Glutamatergic neuron (in vitro differentiated cells): ENCODE data around the gene ITPK1. TPM values are rescaled to one million over a fixed set of nuclear protein-coding genes. Genes with fewer than 3 reads are reported as not detected.

Source experiments
- DNase-seq: peaks from one replicate; pipeline ENCODE4 v3.0.0; 2022
- H3K27ac Mint-ChIP-seq: one replicate; pipeline ENCODE4 v1.8.0; 2020; ENCODE audit warnings: mild to moderate bottlenecking, mixed read lengths, inconsistent platforms; ENCODE audit not compliant: unreplicated experiment
- H3K27me3 Mint-ChIP-seq: one replicate; pipeline ENCODE4 v1.8.0; 2020; ENCODE audit warnings: mild to moderate bottlenecking, moderate library complexity, mixed read lengths, inconsistent platforms; ENCODE audit not compliant: unreplicated experiment
- H3K36me3 Mint-ChIP-seq: one replicate; pipeline ENCODE4 v1.8.0; 2020; ENCODE audit warnings: mild to moderate bottlenecking, mixed read lengths, inconsistent platforms; ENCODE audit not compliant: unreplicated experiment
- H3K4me1 Mint-ChIP-seq: one replicate; pipeline ENCODE4 v1.8.0; 2020; ENCODE audit warnings: mild to moderate bottlenecking, low read depth, mixed read lengths, inconsistent platforms; ENCODE audit not compliant: unreplicated experiment
- H3K4me3 Mint-ChIP-seq: one replicate; pipeline ENCODE4 v1.8.0; 2020; ENCODE audit warnings: mild to moderate bottlenecking, mixed read lengths, inconsistent platforms; ENCODE audit not compliant: unreplicated experiment
- H3K9me3 Mint-ChIP-seq: one replicate; pipeline ENCODE4 v1.8.0; 2020; ENCODE audit warnings: mild to moderate bottlenecking, moderate library complexity, mixed read lengths, inconsistent platforms; ENCODE audit not compliant: unreplicated experiment
- total RNA-seq: library from RNA; stranded (reverse); fragmentation: NEBNext Ultra II Directional; extraction: Animal tissue kit (Norgen Biotek cat#: 25700); gene quantifications from one replicate; pipeline ENCODE4 v1.2.1, GENCODE V29; 2021; ENCODE audit not compliant: unreplicated experiment
- TF ChIP-seq, protein P1 (sequence below): fragments of 200-600 bp; sonication (generic); IDR thresholded peaks from one replicate; pipeline ENCODE4 v1.5.0; 2021; ENCODE audit not compliant: partially characterized antibody, unreplicated experiment

The ITPK1 gene
- total RNA-seq, 1 donor from 2014 or later = 132 TPM

DNA sequence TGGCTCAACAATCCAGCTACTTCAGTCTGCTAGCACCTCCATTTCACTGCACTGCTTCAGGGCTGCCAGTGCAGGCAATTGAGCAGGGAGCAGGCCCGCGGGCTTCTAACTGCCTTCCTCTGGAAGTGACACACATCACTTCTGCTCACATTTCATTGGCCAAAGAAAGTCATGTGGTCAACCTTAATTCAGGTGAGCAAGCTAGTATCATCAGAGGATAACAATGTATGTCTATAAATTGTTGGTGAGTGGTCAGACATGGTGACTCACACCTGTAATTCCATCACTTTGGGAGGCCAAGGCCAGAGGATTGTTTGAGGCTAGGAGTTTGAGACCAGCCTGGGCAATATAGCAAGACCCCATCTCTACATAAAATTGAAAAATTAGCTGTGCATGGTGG lies 215.1 kb downstream of the ITPK1 start:
- H3K4me1 Mint-ChIP-seq = peaks cover 16% of the 10 kb centered on the region
- no peak overlapping the region for H3K4me3 Mint-ChIP-seq
- no peak overlapping the region for H3K27ac Mint-ChIP-seq
- H3K27me3 Mint-ChIP-seq = peaks cover 6% of the 10 kb centered on the region
- H3K36me3 Mint-ChIP-seq = peaks cover 4% of the 10 kb centered on the region
- H3K9me3 Mint-ChIP-seq = peaks cover 2% of the 10 kb centered on the region
- no peak for DNase-seq
- TF ChIP-seq, protein P1, sequence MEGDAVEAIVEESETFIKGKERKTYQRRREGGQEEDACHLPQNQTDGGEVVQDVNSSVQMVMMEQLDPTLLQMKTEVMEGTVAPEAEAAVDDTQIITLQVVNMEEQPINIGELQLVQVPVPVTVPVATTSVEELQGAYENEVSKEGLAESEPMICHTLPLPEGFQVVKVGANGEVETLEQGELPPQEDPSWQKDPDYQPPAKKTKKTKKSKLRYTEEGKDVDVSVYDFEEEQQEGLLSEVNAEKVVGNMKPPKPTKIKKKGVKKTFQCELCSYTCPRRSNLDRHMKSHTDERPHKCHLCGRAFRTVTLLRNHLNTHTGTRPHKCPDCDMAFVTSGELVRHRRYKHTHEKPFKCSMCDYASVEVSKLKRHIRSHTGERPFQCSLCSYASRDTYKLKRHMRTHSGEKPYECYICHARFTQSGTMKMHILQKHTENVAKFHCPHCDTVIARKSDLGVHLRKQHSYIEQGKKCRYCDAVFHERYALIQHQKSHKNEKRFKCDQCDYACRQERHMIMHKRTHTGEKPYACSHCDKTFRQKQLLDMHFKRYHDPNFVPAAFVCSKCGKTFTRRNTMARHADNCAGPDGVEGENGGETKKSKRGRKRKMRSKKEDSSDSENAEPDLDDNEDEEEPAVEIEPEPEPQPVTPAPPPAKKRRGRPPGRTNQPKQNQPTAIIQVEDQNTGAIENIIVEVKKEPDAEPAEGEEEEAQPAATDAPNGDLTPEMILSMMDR = no peak

DNA sequence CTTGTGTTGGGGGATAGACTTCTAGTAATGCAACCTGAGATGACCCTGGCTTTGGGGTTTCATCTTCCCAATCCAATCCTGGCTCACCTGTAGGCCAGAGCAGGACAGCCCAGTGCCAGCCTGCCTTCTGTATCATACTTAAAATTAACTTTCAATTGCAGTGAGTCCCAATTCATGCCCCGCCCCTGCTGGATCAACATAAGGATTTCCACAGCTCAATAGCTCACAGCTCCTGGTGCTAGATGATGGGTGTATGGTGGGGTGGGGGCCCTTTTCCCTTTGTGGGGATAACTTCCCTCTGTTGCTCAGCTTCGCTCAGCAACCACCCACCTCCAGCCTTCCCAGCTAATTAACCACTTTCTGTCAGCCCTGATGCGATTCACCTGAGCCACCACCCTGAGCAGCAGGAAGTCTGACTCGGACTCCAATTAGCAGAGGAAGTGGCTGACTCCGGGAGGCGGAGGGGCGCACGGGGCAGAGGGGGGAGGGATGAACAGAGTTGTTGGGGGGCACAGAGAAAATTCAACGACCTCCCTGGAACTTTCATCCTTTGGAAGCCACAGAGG lies 217.1 kb downstream of the ITPK1 start:
- no peak overlapping the region for H3K27ac Mint-ChIP-seq
- peaks cover 7% of the 10 kb centered on the region for H3K36me3 Mint-ChIP-seq
- no peak overlapping the region for H3K4me3 Mint-ChIP-seq
- peaks cover 14% of the 10 kb centered on the region for H3K4me1 Mint-ChIP-seq
- peaks cover 10% of the 10 kb centered on the region for H3K27me3 Mint-ChIP-seq
- H3K9me3 Mint-ChIP-seq = peaks cover 2% of the 10 kb centered on the region
- no peak for DNase-seq
- TF ChIP-seq, protein P1 = no peak

DNA sequence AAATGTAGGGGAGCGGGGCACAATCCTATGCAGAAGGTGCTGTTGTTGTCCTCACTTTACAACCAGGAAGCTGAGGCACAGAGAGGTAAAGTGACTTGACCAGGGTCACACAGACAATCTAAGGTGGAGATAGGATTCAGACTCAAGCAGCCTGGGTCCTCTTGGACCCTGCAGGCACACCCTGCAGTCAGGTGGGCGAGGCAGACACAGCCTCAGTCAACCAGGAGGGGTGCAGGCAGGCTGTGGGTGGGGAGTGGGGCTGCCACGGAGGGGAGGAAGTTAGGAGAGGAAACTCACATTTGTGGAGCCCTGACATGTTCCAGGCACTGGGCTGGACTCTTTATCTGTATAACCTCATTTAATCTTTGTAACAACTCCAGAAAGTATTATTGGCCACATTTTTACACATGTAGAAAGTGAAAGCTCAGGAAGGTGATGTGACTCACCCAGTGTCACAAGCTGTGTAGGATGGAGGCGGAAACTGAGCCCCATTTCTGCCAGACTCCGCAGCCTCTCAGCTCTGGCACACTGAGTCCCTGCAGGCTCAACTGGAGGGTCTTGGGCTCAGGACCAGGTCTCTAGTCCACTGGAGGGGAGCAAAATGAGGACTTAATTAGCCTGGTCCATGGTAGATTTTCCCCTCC lies 217.7 kb downstream of the ITPK1 start:
- Mint-ChIP-seq H3K36me3 (peaks cover 13% of the 10 kb centered on the region), H3K27me3 (peaks cover 9% of the 10 kb centered on the region), H3K4me1 (peaks cover 9% of the 10 kb centered on the region), H3K9me3 (peaks cover 2% of the 10 kb centered on the region), H3K4me3 (no peak overlapping the region), H3K27ac (no peak overlapping the region)
- TF ChIP-seq, protein P1 = no peak
- no peak for DNase-seq

DNA sequence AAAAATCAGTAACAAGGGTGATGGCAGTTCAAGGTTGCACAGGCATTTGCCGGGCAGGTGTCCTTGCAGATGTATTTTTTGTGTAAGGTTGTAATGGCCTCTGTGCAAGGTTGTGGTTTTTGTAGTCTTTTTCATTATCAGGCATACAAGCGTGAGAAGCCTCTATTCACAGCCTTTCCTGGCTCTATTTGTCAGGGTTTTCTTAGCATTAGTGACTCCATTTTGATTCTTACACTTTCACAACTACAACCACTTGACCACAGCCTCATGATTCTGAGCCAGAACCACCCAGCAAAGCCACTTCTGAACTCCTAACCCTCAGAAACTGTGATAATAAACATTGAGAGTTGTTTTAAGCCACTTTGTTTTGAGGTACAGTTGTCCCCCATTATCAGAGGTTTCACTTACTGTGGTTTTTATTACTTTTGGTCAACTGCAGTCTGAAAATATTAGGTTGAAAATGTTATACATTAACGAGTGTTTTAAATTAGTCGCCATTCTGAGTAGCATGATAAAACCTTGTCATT lies 220.3 kb downstream of the ITPK1 start:
- DNase-seq = no peak
- Mint-ChIP-seq H3K9me3 (peaks cover 2% of the 10 kb centered on the region), H3K27me3 (peaks cover 5% of the 10 kb centered on the region), H3K4me1 (peaks cover 3% of the 10 kb centered on the region), H3K27ac (no peak overlapping the region), H3K4me3 (no peak overlapping the region), H3K36me3 (peaks cover 25% of the 10 kb centered on the region)
- TF ChIP-seq, protein P1 = no peak

DNA sequence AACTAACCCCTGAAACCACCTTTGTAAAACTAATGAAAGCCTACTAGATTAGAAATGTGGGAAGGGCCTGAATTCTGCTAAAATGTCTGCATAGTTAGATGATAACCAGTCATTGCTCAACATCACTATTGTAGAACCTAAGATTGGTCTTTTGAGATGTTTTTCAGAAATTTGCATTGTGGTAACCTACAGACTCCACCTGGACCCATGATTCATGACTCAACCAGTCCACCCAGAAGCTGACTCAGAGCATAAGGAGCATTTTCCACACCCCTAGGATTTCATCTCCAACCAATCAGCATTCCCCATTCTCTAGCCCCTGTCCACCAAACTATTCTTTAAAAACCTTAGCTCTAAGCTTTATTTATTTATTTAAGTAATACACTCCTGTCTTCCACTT lies 223.1 kb downstream of the ITPK1 start:
- H3K27ac Mint-ChIP-seq = no peak overlapping the region

More for the DNA sequence above, 223.1 kb downstream of the ITPK1 start:
- DNase-seq = no peak
- Mint-ChIP-seq H3K9me3 (peaks cover 12% of the 10 kb centered on the region), H3K4me1 (peaks cover 10% of the 10 kb centered on the region), H3K4me3 (no peak overlapping the region), H3K36me3 (peaks cover 39% of the 10 kb centered on the region), H3K27me3 (peaks cover 5% of the 10 kb centered on the region)
- TF ChIP-seq, protein P1 = no peak
